Activated T-cell treated with anti-CD3 and anti-CD28 coated beads, Interleukin-2, amount 50 U/mL, for 1 hour (primary cell): ENCODE data around the gene POLQ.
"Not testable (repeated sequence)": the region's sequence is repeated elsewhere in the genome, so short reads cannot be mapped to it uniquely, and the experiment has no call there.

ENCODE experiments used
- DNase-seq: peaks from one replicate; pipeline ENCODE4 v3.0.0-alpha.2; 2020

Gene POLQ

GRCh38 chr3:121505256-121505655 is 40.5 kb downstream of the POLQ start:
- no peak for DNase-seq

DNA sequence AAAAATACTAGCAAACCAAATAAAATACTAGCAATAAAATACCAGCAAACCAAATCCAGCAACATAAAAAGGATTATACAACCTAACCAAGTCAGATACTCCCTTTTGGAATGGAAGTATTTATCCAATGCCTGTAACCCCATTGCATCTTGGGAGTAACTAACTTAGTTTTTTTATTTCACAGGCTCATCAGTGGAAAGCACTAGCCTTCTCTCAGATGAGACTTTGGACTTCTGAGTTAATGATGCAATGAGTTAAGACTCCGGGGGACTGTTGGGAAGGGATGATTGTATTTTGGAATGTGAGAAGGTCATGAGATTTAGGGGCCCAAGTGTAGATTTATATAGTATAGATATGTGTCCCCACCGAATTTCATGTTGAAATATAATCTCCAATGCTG is 41.2 kb downstream of the POLQ start:
- DNase-seq, result no peak

DNA sequence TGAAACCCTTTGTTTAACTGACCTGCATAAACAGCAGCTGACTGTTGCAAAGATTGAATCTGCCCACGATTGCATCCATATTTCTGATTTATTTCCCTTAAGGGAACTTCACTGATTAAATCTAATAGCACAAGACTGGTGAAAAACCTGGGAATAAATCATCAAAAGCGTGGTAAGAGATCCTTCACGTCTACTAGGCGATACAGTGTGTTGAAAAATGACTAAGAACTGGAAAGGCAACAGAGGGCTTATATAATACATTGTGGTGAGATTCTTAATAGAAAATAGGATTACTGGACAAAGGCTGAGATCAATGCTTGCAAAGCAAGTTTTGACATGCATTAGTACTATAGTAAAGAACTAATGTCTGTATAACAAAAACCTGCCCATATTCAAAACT is 49.0 kb downstream of the POLQ start:
- DNase-seq, result no peak

DNA sequence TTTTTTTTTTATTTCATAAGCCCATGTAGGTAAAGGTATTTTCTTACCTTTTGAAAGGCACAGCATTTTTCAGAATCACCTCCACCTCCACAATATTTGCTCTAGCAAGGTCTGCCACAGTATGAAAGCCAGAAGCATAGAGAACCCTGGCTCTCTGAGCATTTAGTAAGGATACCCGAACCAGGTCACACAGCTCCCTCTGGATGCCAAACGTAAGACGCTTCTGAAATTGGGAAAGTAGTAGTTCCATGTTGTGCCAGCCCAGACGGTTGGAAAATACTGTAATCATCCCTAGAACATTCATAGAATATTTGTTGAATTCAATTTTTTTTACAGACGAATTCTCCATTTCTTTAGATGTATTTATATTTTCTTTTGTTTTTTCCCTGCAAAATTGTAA is 52.4 kb downstream of the POLQ start:
- DNase-seq, result no peak

DNA sequence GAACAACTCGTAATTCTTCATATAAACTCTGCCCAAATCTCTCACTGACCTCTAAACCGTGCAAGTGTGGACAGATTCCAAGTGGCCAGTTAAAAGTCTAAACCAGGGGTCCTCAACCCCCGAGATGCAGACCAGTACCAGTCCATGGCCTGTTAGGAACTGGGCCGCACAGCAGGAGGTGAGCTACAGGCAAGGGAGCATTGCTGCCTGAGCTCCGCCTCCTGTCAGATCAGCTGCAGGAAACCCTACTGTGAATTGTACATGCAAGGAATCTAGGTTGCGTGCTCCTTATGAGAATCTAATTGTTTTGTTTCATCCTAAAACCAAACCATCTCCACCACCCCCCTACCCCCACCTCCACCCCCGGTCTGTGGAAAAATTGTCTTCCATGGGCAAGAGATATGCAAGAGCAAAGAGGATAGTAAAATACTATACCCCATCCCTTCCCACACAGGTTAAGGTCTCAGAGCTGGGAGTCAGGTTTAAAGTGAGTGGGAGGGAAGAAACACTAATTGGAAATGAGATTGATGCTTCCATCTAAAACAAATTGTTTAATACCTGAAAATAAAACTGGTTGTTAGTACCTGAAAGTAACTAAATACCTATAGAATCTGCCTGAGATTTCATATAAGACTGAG is 54.0 kb downstream of the POLQ start:
- DNase-seq, result no peak

GRCh38 chr3:121490161-121490560 is 55.6 kb downstream of the POLQ start:
- DNase-seq, result no peak

DNA sequence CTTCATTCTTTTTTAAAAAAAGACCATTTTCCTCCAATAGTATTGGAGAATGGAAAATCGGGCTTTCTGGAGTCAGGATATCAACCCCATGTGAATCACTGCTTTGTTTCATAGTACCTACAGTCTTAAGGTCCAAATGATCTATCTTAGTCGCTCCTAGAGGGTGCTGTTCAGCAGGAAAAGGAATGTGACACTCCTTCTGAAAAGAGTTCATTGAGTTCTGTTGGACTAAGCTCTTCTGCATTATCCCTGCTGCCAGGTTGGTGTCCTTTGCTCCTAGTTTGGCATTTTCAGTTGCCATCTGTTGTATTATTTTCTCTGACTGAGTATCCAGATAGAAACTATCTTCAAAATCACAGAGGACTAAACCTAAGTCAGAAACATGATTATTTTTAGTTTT is 57.2 kb downstream of the POLQ start:
- no peak for DNase-seq

GRCh38 chr3:121483290-121483689 is 62.5 kb downstream of the POLQ start:
- DNase-seq, result no peak

- no peak for DNase-seq
Observed at GRCh38 chr3:121482660-121483059, 63.1 kb downstream of the POLQ start.

GRCh38 chr3:121481106-121481880 is 64.5 kb downstream of the POLQ start:
- DNase-seq, result no peak

- no peak for DNase-seq
Observed at GRCh38 chr3:121477589-121477988, 68.2 kb downstream of the POLQ start.

GRCh38 chr3:121473001-121473400 is 72.8 kb downstream of the POLQ start:
- no peak for DNase-seq

GRCh38 chr3:121467085-121467484 is 78.7 kb downstream of the POLQ start:
- no peak for DNase-seq

DNA sequence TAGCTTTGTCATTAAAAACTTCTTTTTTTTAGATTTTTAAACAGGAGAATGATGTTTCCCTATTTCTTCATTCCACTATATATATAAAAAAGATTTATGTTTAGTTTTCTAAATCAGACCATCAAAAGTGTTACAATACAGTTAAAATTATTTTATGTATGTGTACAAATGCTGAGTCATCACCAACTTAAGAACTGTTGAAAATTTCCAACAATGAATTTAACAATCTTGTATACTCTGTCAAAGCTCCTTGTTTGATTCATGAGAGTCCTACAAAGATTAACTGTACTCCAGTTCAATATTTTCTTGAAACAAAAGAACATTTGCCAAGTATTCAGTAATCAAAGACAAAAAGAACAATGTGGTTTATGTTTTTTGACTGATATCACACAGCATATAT is 82.0 kb downstream of the POLQ start:
- DNase-seq, result no peak

GRCh38 chr3:121462565-121462964 is 83.2 kb downstream of the POLQ start:
- DNase-seq, result no peak

DNA sequence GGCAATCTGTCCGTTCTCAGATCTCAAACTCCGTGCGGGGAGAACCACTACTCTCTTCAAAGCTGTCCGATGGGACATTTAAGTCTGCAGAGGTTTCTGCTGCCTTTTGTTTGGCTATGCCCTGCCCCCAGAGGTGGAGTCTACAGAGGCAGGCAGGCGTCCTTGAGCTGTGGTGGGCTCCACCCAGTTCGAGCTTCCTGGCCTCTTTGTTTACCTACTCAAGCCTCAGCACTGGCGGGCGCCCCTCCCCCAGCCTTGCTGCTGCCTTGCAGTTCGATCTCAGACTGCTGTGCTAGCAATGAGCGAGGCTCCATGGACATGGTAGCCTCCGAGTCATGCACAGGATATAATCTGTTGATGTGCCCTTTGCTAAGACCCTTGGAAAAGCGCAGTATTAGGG is 94.0 kb downstream of the POLQ start:
- DNase-seq, result not testable (repeated sequence)

DNA sequence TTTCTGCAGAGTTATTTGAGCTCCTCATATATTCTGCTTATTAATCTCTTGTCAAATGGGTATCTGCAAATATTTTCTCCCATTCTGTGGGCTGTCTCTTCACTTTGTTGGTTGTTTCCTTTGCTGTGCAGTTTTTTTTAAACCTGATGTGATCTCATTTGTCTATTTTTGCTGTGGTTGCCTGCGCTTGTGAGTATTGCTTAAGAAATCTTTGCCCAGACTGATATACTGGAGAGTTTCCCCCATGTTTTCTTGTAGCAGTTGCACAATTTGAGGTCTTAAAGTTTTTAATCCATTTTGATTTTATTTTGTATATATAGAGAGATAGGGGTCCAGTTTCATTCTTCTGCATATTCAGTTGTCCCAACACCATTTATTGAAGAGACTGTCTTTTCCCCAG is 102.3 kb downstream of the POLQ start:
- no peak for DNase-seq

GRCh38 chr3:121436641-121437040 is 109.1 kb downstream of the POLQ start:
- DNase-seq, result no peak

- DNase-seq, result no peak
Observed at GRCh38 chr3:121436074-121436473, 109.7 kb downstream of the POLQ start.

DNA sequence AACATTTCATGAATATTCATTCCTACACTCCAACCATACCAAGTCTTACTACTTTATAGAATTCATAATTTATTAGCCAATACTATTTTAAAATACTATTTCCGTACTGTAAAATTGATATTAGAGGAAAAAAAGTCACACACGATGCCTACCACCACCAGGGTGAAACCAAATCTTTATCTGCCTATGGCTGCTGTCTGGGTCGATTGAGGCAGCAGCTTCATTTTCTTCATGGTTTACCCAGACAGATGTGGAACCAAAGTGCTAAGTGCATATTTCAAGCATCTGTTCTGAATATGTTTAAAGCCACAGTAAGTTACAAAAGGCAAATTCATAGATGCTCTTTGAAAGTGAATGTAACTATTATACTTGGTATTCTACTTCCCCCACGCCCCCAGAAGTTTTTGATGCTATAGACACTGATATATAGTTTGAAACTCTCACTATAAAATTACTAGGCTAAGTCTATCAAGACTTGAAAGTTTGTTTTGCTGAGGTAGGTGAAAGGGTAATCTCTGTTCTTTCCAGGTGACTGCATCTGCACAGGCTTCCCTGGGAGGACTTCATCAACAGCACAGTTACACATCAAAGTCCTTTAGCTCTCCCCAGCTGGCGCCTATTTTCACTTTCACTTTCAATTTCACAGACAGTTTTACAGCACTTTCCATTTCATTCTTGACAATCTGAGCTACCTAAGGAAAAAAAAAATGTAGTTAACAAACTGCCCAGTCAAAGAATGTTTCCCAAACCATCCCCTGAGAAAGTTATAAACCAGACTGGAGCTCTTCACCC is 113.9 kb downstream of the POLQ start:
- peak; percentile 17 for DNase-seq

DNA sequence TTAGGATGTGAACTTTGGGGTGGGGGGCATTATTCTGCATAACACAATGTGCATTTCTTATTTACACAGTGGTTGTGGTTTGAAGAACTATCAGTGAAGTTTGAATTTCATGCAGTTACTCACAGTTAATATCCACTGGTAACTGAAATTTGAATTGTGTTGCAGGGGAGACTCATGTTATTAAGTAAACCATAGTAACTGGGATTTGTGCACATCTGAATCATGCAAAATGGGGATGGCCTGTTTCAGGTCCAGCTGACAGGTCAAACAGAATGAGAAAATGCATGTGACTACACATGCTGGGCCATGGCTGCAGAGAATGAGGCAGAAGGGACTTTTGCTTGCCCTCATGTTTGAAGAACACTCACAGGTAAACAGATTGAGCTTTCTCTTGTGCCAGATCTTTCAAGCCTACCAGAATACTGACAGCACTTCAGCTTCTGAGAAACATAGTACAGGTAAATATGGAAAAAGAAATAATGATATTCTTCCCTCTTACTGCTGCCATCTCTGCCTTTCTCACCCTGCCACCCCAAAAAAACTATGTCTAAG is 115.0 kb downstream of the POLQ start:
- DNase-seq, result no peak

DNA sequence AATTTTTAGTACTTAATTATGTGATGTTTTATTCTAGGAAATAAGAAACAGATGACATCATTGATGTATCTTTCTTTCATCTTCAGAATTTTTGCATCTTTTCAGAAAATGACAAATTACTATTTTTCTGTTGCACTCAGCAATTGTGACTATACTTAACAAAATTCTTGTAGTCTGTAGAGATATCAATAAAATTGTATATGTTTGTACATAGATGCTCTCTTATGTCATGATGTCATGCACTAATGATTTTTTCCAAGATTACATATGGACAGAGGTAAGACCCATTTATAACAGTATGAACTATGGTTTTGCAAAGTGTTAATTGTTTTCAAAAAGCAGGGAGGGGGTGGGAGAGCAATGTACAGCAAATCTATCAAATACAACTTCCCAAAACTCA is 121.2 kb downstream of the POLQ start:
- no peak for DNase-seq

- no peak for DNase-seq
Observed at GRCh38 chr3:121418182-121418581, 127.6 kb downstream of the POLQ start.

- no peak for DNase-seq
Observed at GRCh38 chr3:121414924-121415323, 130.9 kb downstream of the POLQ start.
